HEK293 (cell line): Measurements from ENCODE around the gene NR3C1.

Experiments
- CTCF ChIA-PET: fragments of 350-600 bp; formaldehyde crosslinking; extraction: SDS; loops from one replicate; lab custom pipeline; 2021; ENCODE audit warnings: antibody characterized with exemption; lab: Yijun Ruan, JAX
- POLR2A ChIA-PET: fragments of 300-600 bp; formaldehyde crosslinking; extraction: SDS; loops from one replicate; lab custom pipeline; 2020; ENCODE audit warnings: antibody characterized with exemption, inconsistent platforms; lab: Yijun Ruan, JAX
- H3K27ac ChIP-seq: fragments of 200-500 bp; sonication (Bioruptor generic); 2 replicates; pipeline ENCODE4 v1.5.1; 2014; ENCODE audit warnings: low read depth, low read length, control low read depth, inconsistent platforms; ENCODE audit errors: extremely low read depth
- H3K36me3 ChIP-seq, 2 experiments: fragments of 200-500 bp in 1 of 2; sonication (Bioruptor generic) in 1 of 2; 1 replicate in 1 of 2; 2 replicates in 1 of 2; pipeline ENCODE4 v1.5.1; 2014 to 2017; ENCODE audit warnings: inconsistent platforms in 2 of 2, low read length in 2 of 2; ENCODE audit not compliant: control insufficient read depth in 2 of 2, insufficient read depth in 1 of 2
- H3K4me1 ChIP-seq: fragments of 200-500 bp; sonication (Bioruptor generic); 2 replicates; pipeline ENCODE4 v1.5.1; 2014; ENCODE audit warnings: mild to moderate bottlenecking, low read length, inconsistent platforms; ENCODE audit not compliant: control insufficient read depth, insufficient read depth
- H3K4me3 ChIP-seq: 2 replicates; pipeline ENCODE4 v1.5.1; 2011; ENCODE audit warnings: low read depth, mild to moderate bottlenecking, control low read depth, low read length, moderate library complexity
- H3K9me3 ChIP-seq: fragments of 200-500 bp; sonication (Bioruptor generic); 2 replicates; pipeline ENCODE4 v1.5.1; 2014; ENCODE audit warnings: low read depth, low read length, inconsistent platforms; ENCODE audit not compliant: control insufficient read depth, insufficient read depth
- KLF17 ChIP-seq: fragments of 450-650 bp; formaldehyde crosslinking; IDR thresholded peaks from 2 replicates; pipeline ENCODE4 v1.5.1; 2016; ENCODE audit warnings: missing biosample characterization, missing genetic modification characterization
- OSR2 ChIP-seq: fragments of 450-650 bp; formaldehyde crosslinking; IDR thresholded peaks from 2 replicates; pipeline ENCODE4 v1.5.1; 2016; ENCODE audit warnings: missing biosample characterization, missing genetic modification characterization
- PRDM1 ChIP-seq: fragments of 450-650 bp; formaldehyde crosslinking; IDR thresholded peaks from 2 replicates; pipeline ENCODE4; 2016; ENCODE audit warnings: missing biosample characterization, missing genetic modification characterization
- SP7 ChIP-seq: fragments of 450-650 bp; formaldehyde crosslinking; IDR thresholded peaks from 2 replicates; pipeline ENCODE4 v1.5.1; 2016; ENCODE audit warnings: missing biosample characterization, missing genetic modification characterization
- TSHZ1 ChIP-seq: fragments of 450-650 bp; formaldehyde crosslinking; IDR thresholded peaks from 2 replicates; pipeline ENCODE4 v1.5.1; 2016; ENCODE audit warnings: missing biosample characterization, missing genetic modification characterization, borderline replicate concordance
- ZBTB17 ChIP-seq: fragments of 450-650 bp; formaldehyde crosslinking; IDR thresholded peaks from 2 replicates; pipeline ENCODE4 v1.5.1; 2016; ENCODE audit warnings: missing biosample characterization, missing genetic modification characterization
- ZBTB7A ChIP-seq: fragments of 450-650 bp; formaldehyde crosslinking; IDR thresholded peaks from 2 replicates; pipeline ENCODE4 v1.5.1; 2016; ENCODE audit warnings: low read depth, missing biosample characterization, missing genetic modification characterization
- ZNF112 ChIP-seq: fragments of 450-650 bp; formaldehyde crosslinking; IDR thresholded peaks from 2 replicates; pipeline ENCODE4 v1.5.0; 2017; ENCODE audit warnings: missing biosample characterization, missing genetic modification characterization
- ZNF114 ChIP-seq: fragments of 450-650 bp; formaldehyde crosslinking; IDR thresholded peaks from 2 replicates; pipeline ENCODE4 v1.5.0; 2017; ENCODE audit warnings: missing biosample characterization, missing genetic modification characterization
- ZNF146 ChIP-seq: fragments of 450-650 bp; formaldehyde crosslinking; IDR thresholded peaks from 2 replicates; pipeline ENCODE4 v1.5.1; 2016; ENCODE audit warnings: missing biosample characterization, missing genetic modification characterization
- ZNF23 ChIP-seq: fragments of 450-650 bp; formaldehyde crosslinking; IDR thresholded peaks from 2 replicates; pipeline ENCODE4 v1.5.1; 2016; ENCODE audit warnings: missing biosample characterization, missing genetic modification characterization, borderline replicate concordance
- ZNF239 ChIP-seq: fragments of 450-650 bp; formaldehyde crosslinking; IDR thresholded peaks from 2 replicates; pipeline ENCODE4 v1.5.1; 2016; ENCODE audit warnings: missing biosample characterization, missing genetic modification characterization
- ZNF449 ChIP-seq: fragments of 450-650 bp; formaldehyde crosslinking; IDR thresholded peaks from 2 replicates; pipeline ENCODE4 v1.5.1; 2017; ENCODE audit warnings: missing biosample characterization, mild to moderate bottlenecking, missing genetic modification characterization, moderate library complexity
- ZNF580 ChIP-seq: fragments of 450-650 bp; formaldehyde crosslinking; IDR thresholded peaks from 2 replicates; pipeline ENCODE4 v1.5.1; 2016; ENCODE audit warnings: missing biosample characterization, missing genetic modification characterization
- ZNF621 ChIP-seq: fragments of 450-650 bp; formaldehyde crosslinking; IDR thresholded peaks from 2 replicates; pipeline ENCODE4 v1.5.1; 2017; ENCODE audit warnings: missing biosample characterization, missing genetic modification characterization
- ZNF645 ChIP-seq: fragments of 450-650 bp; formaldehyde crosslinking; IDR thresholded peaks from 2 replicates; pipeline ENCODE4; 2016; ENCODE audit warnings: missing biosample characterization, missing genetic modification characterization
- ZNF837 ChIP-seq: fragments of 450-650 bp; formaldehyde crosslinking; IDR thresholded peaks from 2 replicates; pipeline ENCODE4 v1.5.1; 2016; ENCODE audit warnings: missing biosample characterization, missing genetic modification characterization

The NR3C1 gene

GRCh38 chr5:143435210-143435657 lies 31.7 kb upstream of the NR3C1 start:
- TF ChIP-seq ZBTB17 (tag by site-specific recombination): peak; percentile 27; the same call in 1 of the 2 replicates
- no peak for TF ChIP-seq ZNF645
- TF ChIP-seq PRDM1 (tag by site-specific recombination): peak; percentile 92
- no peaks in the 10 kb centered on the region for H3K36me3 ChIP-seq
- POLR2A ChIA-PET: no interaction called here
- CTCF ChIA-PET: no interaction called here
- peaks cover 13% of the 10 kb centered on the region for H3K4me1 ChIP-seq
- H3K4me3 ChIP-seq: no peak overlapping the region
- H3K27ac ChIP-seq: no peak overlapping the region
- no peaks in the 10 kb centered on the region for H3K9me3 ChIP-seq

- Histone ChIP-seq H3K27ac (no peak overlapping the region), H3K36me3 (no peaks in the 10 kb centered on the region), H3K4me3 (no peak overlapping the region), H3K9me3 (no peaks in the 10 kb centered on the region), H3K4me1 (peaks cover 13% of the 10 kb centered on the region)
- ChIA-PET POLR2A (interaction anchor here (0.6 to 0.8 kb wide), 2 partner anchors 29 to 128 kb away, joined by 3 to 6 read pairs; no protein-coding TSS in a partner anchor), CTCF (interaction anchor here (1.6 kb wide), 1 partner anchor 390 kb away, joined by 3 read pairs; no protein-coding TSS in a partner anchor)
- TF ChIP-seq ZNF580 (tag by site-specific recombination) (0 out of 2 replicates have a peak, but pooled peaks have one; percentile 23), ZNF239 (tag by site-specific recombination) (no peak), OSR2 (tag by site-specific recombination) (0 out of 2 replicates have a peak, but pooled peaks have one; percentile 17)
These were observed 31.0 kb upstream of the NR3C1 start for GRCh38 chr5:143434261-143435209.

- Histone ChIP-seq H3K9me3 (no peaks in the 10 kb centered on the region), H3K36me3 (no peaks in the 10 kb centered on the region), H3K4me1 (peaks cover 13% of the 10 kb centered on the region)
- ChIA-PET CTCF (interaction anchor here (1.2 to 1.6 kb wide), 2 partner anchors 12 to 391 kb away, joined by 3 read pairs; no protein-coding TSS in a partner anchor), POLR2A (interaction anchor here (0.6 kb wide), 1 partner anchor 127 kb away, joined by 6 read pairs; no protein-coding TSS in a partner anchor)
- TF ChIP-seq ZNF146 (tag by site-specific recombination) (no peak), ZNF837 (no peak), ZNF449 (0 out of 2 replicates have a peak, but pooled peaks have one; percentile 17)
- TF ChIP-seq, all 188 proteins: peak for 1
- Histone ChIP-seq H3K4me3 (no peak overlapping the region), H3K27ac (no peak overlapping the region)
These were observed 30.2 kb upstream of the NR3C1 start for GRCh38 chr5:143433670-143434069.

GRCh38 chr5:143432658-143433239 lies 29.3 kb upstream of the NR3C1 start:
- ChIA-PET CTCF (interaction anchor here (0.6 to 1.2 kb wide), 2 partner anchors 13 to 327 kb away, joined by 3 read pairs; no protein-coding TSS in a partner anchor), POLR2A (no interaction called here)
- Histone ChIP-seq H3K36me3 (no peaks in the 10 kb centered on the region), H3K27ac (no peak overlapping the region; the same call in 1 of the 2 replicates), H3K4me1 (peaks cover 13% of the 10 kb centered on the region), H3K4me3 (no peak overlapping the region), H3K9me3 (no peaks in the 10 kb centered on the region)
- no peak for TF ChIP-seq ZBTB7A
- TF ChIP-seq SP7 (tag by site-specific recombination): 0 out of 2 replicates have a peak, but pooled peaks have one; percentile 33
- TF ChIP-seq ZNF621 (tag by site-specific recombination): no peak
- no peak for TF ChIP-seq ZNF23 (tag by site-specific recombination)
- TF ChIP-seq TSHZ1: no peak
- TF ChIP-seq KLF17 (tag by site-specific recombination): no peak
- TF ChIP-seq ZNF112 (tag by site-specific recombination): no peak
- TF ChIP-seq ZNF114 (tag by site-specific recombination): no peak
